K562 (cell line): ENCODE measurements around the gene PLEKHH2. TPM values are rescaled to one million over a fixed set of nuclear protein-coding genes. Genes with fewer than 3 reads are reported as not detected.
A peak's percentile ranks its signal among the peaks of the same experiment; 100 is the strongest.

Experiments
- ATAC-seq: fragments of 200-7000 bp; cut with Tn5 transposase; 3 replicates; pipeline ENCODE4 v1.9.1; 2020; ENCODE audit warnings: moderate library complexity
- BruUV-seq: library from RNA; stranded (reverse); fragments of 400-500 nt; replicated peaks from 2 replicates; lab custom pipeline; 2021; lab: Mats Ljungman, UMichigan
- CTCF ChIA-PET: fragments of 300-600 bp; formaldehyde crosslinking; extraction: SDS; loops from one replicate; lab custom pipeline; 2021; ENCODE audit warnings: low intra/inter-chr PET ratio; lab: Yijun Ruan, JAX
- POLR2A ChIA-PET: fragments of 300-600, 350-650 bp; sonication (Branson Sonifier 250); formaldehyde crosslinking; extraction: SDS; loops from one replicate; lab custom pipeline; 2021; ENCODE audit warnings: antibody characterized with exemption, inconsistent platforms; lab: Yijun Ruan, JAX
- DNase-seq, 4 experiments: peaks; one replicate each; pipeline versions ENCODE4 v3.0.0 to v3.0.0-alpha.2; 2011 to 2018; ENCODE audit warnings: low spot score in 3 of 4, mixed read lengths in 3 of 4; ENCODE audit errors: extremely low read depth in 1 of 4
- FAIRE-seq: peaks from 2 replicates; lab custom pipeline; 2011; peaks lifted over from hg19 to GRCh38; lab: Jason Lieb, UNC
- H2AFZ ChIP-seq: 2 replicates; pipeline ENCODE4 v1.6.0; 2011; ENCODE audit warnings: low read depth, low read length, control low read depth, inconsistent platforms
- H3K27ac ChIP-seq: fragments of 200-600 bp; 3 replicates; pipeline ENCODE4 v1.8.0; 2011; ENCODE audit warnings: low read depth, mild to moderate bottlenecking, control low read depth, inconsistent platforms, low read length, moderate library complexity, mixed read lengths; ENCODE audit errors: extremely low read depth
- H3K27me3 ChIP-seq, 2 experiments: fragments of 300-600 bp in 1 of 2; 2 replicates in 1 of 2; 3 replicates in 1 of 2; pipeline versions ENCODE4 v1.6.0 to v1.8.0; 2011; ENCODE audit warnings: inconsistent platforms in 2 of 2, low read length in 2 of 2, mild to moderate bottlenecking in 1 of 2, mixed read lengths in 1 of 2, moderate library complexity in 1 of 2; ENCODE audit not compliant: control insufficient read depth in 2 of 2, insufficient read depth in 2 of 2
- H3K36me3 ChIP-seq: fragments of 300-600 bp; 3 replicates; pipeline ENCODE4 v1.8.0; 2011; ENCODE audit warnings: mild to moderate bottlenecking, low read length, inconsistent platforms; ENCODE audit not compliant: control insufficient read depth, insufficient read depth
- H3K4me1 ChIP-seq, 2 experiments: fragments of 200-600 bp in 1 of 2; replicated peaks in 1 of 2; 2 replicates in 1 of 2; 3 replicates in 1 of 2; pipeline versions ENCODE4 v1.5.1 to v1.8.0; 2011; ENCODE audit warnings: inconsistent platforms in 2 of 2, low read length in 2 of 2, mild to moderate bottlenecking in 1 of 2, mixed read lengths in 1 of 2, moderate library complexity in 1 of 2; ENCODE audit not compliant: control insufficient read depth in 2 of 2, insufficient read depth in 2 of 2
- H3K4me2 ChIP-seq: 2 replicates; pipeline ENCODE4 v1.6.1; 2011; ENCODE audit warnings: low read length, control low read depth, inconsistent platforms, mixed read lengths; ENCODE audit not compliant: insufficient read depth
- H3K4me3 ChIP-seq: fragments of 200-600 bp; sonication (generic), shearing (Covaris generic); 2 replicates; pipeline ENCODE4 v1.5.1; 2016; ENCODE audit warnings: control low read depth, inconsistent platforms
- H3K79me2 ChIP-seq: fragments of 200-600 bp; 3 replicates; pipeline ENCODE4 v1.8.0; 2011; ENCODE audit warnings: low read length, inconsistent platforms; ENCODE audit not compliant: control insufficient read depth, insufficient read depth
- H3K9ac ChIP-seq, 2 experiments: 2 replicates each; pipeline versions ENCODE4 v1.6.0 to v1.6.1; 2011; ENCODE audit warnings: low read depth in 2 of 2, low read length in 2 of 2, control low read depth in 1 of 2, inconsistent platforms in 1 of 2, mild to moderate bottlenecking in 1 of 2, mixed read lengths in 1 of 2; ENCODE audit not compliant: insufficient read depth in 1 of 2
- H3K9me1 ChIP-seq: one replicate; pipeline ENCODE4 v1.6.0; 2011; ENCODE audit warnings: inconsistent platforms, mild to moderate bottlenecking, low read length, moderate library complexity; ENCODE audit not compliant: control insufficient read depth, insufficient read depth
- H3K9me3 ChIP-seq: replicated peaks from 2 replicates; pipeline ENCODE4 v1.5.1; 2011; ENCODE audit warnings: low read depth, low read length, inconsistent platforms; ENCODE audit not compliant: control insufficient read depth, insufficient read depth
- H4K20me1 ChIP-seq: replicated peaks from 2 replicates; pipeline ENCODE4 v1.6.1; 2011; ENCODE audit warnings: low read length, inconsistent platforms, mixed read lengths; ENCODE audit not compliant: control insufficient read depth, insufficient read depth
- BACH1 ChIP-seq: fragments of 200-800 bp; sonication (Bioruptor generic); IDR thresholded peaks from 2 replicates; pipeline ENCODE4 v1.6.1; 2016; ENCODE audit warnings: missing genetic modification characterization, missing compliant biosample characterization
- CEBPB ChIP-seq: fragments of 450-650 bp; IDR thresholded peaks from 2 replicates; pipeline ENCODE4 v1.6.1; 2016; ENCODE audit warnings: missing genetic modification characterization, missing compliant biosample characterization
- CEBPG ChIP-seq, 3 experiments: fragments of 200-800 bp in 1 of 3; sonication (Bioruptor generic) in 1 of 3; sonication (generic) in 1 of 3; formaldehyde crosslinking in 1 of 3; IDR thresholded peaks in 2 of 3; conservative IDR thresholded peaks in 1 of 3; 2 replicates each; pipeline versions ENCODE4 v1.6.1 to v1.8.0; 2016 to 2022; ENCODE audit warnings: missing compliant biosample characterization in 2 of 3, missing genetic modification characterization in 2 of 3, mild to moderate bottlenecking in 1 of 3, missing genetic modification reagents in 1 of 3
- CXXC5 ChIP-seq: fragments of 250-450 bp; sonication (Bioruptor Pico); IDR thresholded peaks from 2 replicates; pipeline ENCODE4 v1.8.0; 2022; ENCODE audit warnings: inconsistent platforms, mild to moderate bottlenecking, moderate library complexity
- FOXJ3 ChIP-seq: sonication (generic); formaldehyde crosslinking; IDR thresholded peaks from 2 replicates; pipeline ENCODE4 v1.4.0; 2020; ENCODE audit warnings: mild to moderate bottlenecking, missing genetic modification reagents
- FOXK2 ChIP-seq, 2 experiments: fragments of 450-650 bp; IDR thresholded peaks in 1 of 2; conservative IDR thresholded peaks in 1 of 2; 2 replicates each; pipeline ENCODE4 v1.6.1; 2016; ENCODE audit warnings: low read depth in 2 of 2, mild to moderate bottlenecking in 1 of 2
- GABPA ChIP-seq: fragments of 200-800 bp; sonication (Bioruptor generic); conservative IDR thresholded peaks from 2 replicates; pipeline ENCODE4 v1.6.1; 2016; ENCODE audit warnings: low read depth, missing genetic modification characterization, missing compliant biosample characterization
- HMBOX1 ChIP-seq: sonication (generic); IDR thresholded peaks from 2 replicates; pipeline ENCODE4 v1.6.1; 2016
- KLF13 ChIP-seq: fragments of 450-650 bp; IDR thresholded peaks from 2 replicates; pipeline ENCODE4 v1.6.1; 2016; ENCODE audit warnings: missing genetic modification characterization, low read depth, mild to moderate bottlenecking, missing compliant biosample characterization, moderate library complexity, borderline replicate concordance
- RBM25 ChIP-seq: fragments of 200-400 bp; formaldehyde crosslinking; IDR thresholded peaks from 2 replicates; pipeline ENCODE4 v1.6.1; 2018; ENCODE audit warnings: low read length, low read depth, moderate library complexity; ENCODE audit not compliant: severe bottlenecking
- TCFL5 ChIP-seq: fragments of 250-450 bp; sonication (Bioruptor Pico); conservative IDR thresholded peaks from 2 replicates; pipeline ENCODE4 v1.6.1; 2021; ENCODE audit warnings: mild to moderate bottlenecking, moderate library complexity, matching md5 sums
- ZMIZ1 ChIP-seq, 2 experiments: fragments of 150-350 bp in 1 of 2; IDR thresholded peaks; 2 replicates each; pipeline ENCODE4 v1.6.1; 2012 to 2016; ENCODE audit warnings: low read depth in 2 of 2, low read length in 2 of 2, mild to moderate bottlenecking in 1 of 2, moderate library complexity in 1 of 2
- ZNF449 ChIP-seq: fragments of 250-450 bp; sonication (Bioruptor Pico); IDR thresholded peaks from 2 replicates; pipeline ENCODE4 v1.8.0; 2022; ENCODE audit warnings: moderate library complexity, mild to moderate bottlenecking, inconsistent platforms
- ZNF511 ChIP-seq: sonication (generic); formaldehyde crosslinking; IDR thresholded peaks from 2 replicates; pipeline ENCODE4 v1.8.0; 2022; ENCODE audit warnings: mild to moderate bottlenecking, missing genetic modification reagents
- WGBS: fragments of 100-300 bp; shearing (Covaris generic); methylation state at CpG from one replicate; pipeline ENCODE4 v1.1.6; 2016; ENCODE audit warnings: low coverage, mixed read lengths; ENCODE audit not compliant: insufficient coverage; ENCODE audit errors: missing lambda C conversion rate; 5-methylcytosine and 5-hydroxymethylcytosine counted together
- in situ Hi-C: fragments of 300-500 bp; cut with MboI; formaldehyde crosslinking; loops from 4 replicates; pipeline ENCODE4 v1.15.0; 2018; ENCODE audit warnings: inconsistent platforms, mixed read lengths
- intact Hi-C: fragments of 100-400 bp; cut with micrococcal nuclease; formaldehyde crosslinking; loops from 2 replicates; pipeline ENCODE4 v1.14.2; 2022
- polyA plus RNA-seq, 8 experiments: library from polyadenylated mRNA; depleted of rRNA in 4 of 8; stranded (reverse) in 5 of 8; unstranded in 3 of 8; fragments of >200 nt; fragmentation: Nextera tagmentation in 2 of 8; fragmentation: Illumina TruSeq in 1 of 8; extraction: Ambion mirVana in 2 of 8; extraction: Trizol in 1 of 8; gene quantifications; 2 replicates each; pipeline versions ENCODE4 v1.2.1 to v1.2.3, GENCODE V29; 2011 to 2014; ENCODE audit warnings: inconsistent platforms in 1 of 8, missing spikeins in 1 of 8
- total RNA-seq, 7 experiments: library from RNA; depleted of rRNA in 6 of 7; stranded (reverse); fragments of >200 nt in 6 of 7; fragmentation: Illumina TruSeq in 2 of 7; extraction: Trizol in 2 of 7; gene quantifications; 2 replicates each; pipeline versions ENCODE4 v1.2.1 to v1.2.3, GENCODE V29; 2011 to 2021; ENCODE audit warnings: low replicate concordance in 1 of 7

The PLEKHH2 gene
- total and polyA plus RNA-seq, 9 of the 15 experiments (the other 6 are each of a cell fraction or from before 2014, with no cell fraction given) = 0.77 to 13.5 (median 2.7) TPM

GRCh38 chr2:43810888-43811287 is 173.8 kb downstream of the PLEKHH2 start:
- in situ Hi-C loops = no loop called here
- ChIA-PET CTCF (no interaction called here), POLR2A (interaction anchor here (1.4 kb wide), 1 partner anchor 10 kb away, joined by 4 read pairs; no protein-coding TSS in a partner anchor)
- H3K4me2 ChIP-seq = no peak overlapping the region
- 39% methylated on average over 1 of the region's 1 CpG for WGBS
- H3K4me1 ChIP-seq = no peaks in the 10 kb centered on the region; a peak in 1 of 5 replicates
- H4K20me1 ChIP-seq = no peaks in the 10 kb centered on the region
- no peaks in the 10 kb centered on the region for H3K9me1 ChIP-seq
- no peaks in the 10 kb centered on the region for H3K27me3 ChIP-seq
- no peaks in the 10 kb centered on the region for H3K79me2 ChIP-seq
- intact Hi-C loops = no loop called here
- H3K36me3 ChIP-seq = no peaks in the 10 kb centered on the region
- no TSS peak for BruUV-seq
- H3K27ac ChIP-seq = no peak overlapping the region
- no peaks in the 10 kb centered on the region for H3K9me3 ChIP-seq
- FAIRE-seq (no peak), DNase-seq (no peak), ATAC-seq (no peak)
- no peak overlapping the region for H3K4me3 ChIP-seq
- H3K9ac ChIP-seq = no peak overlapping the region
- H2AFZ ChIP-seq = no peak overlapping the region
- TF ChIP-seq CXXC5 (CRISPR knock-in tag) (no peak), GABPA (tag) (no peak), TCFL5 (no peak), KLF13 (tag) (no peak), FOXK2 (conservative IDR thresholded peaks at IDR 0.05 in 1 of 2, IDR thresholded peaks at IDR 0.05 in 1 of 2; ENCODE audit: low read depth in 2 of 2) (no peak), ZNF449 (CRISPR knock-in tag) (no peak), HMBOX1 (no peak), ZNF511 (CRISPR knock-in tag) (no peak), RBM25 (no peak), ZMIZ1 (IDR thresholded peaks at IDR 0.05; ENCODE audit: low read depth in 2 of 2, low read length in 2 of 2) (no peak), FOXJ3 (CRISPR knock-in tag) (no peak), CEBPG (CRISPR knock-in tag; IDR thresholded peaks at IDR 0.05) (no peak), CEBPG (tag; conservative IDR thresholded peaks at IDR 0.05 in 1 of 2, IDR thresholded peaks at IDR 0.05 in 1 of 2) (0 out of 4 replicates have a peak, but pooled peaks have one; percentile 15 to 16), BACH1 (tag) (no peak), CEBPB (tag) (peak; percentile 41; the same call in 1 of the 2 replicates)
